ENCODE measurements around the gene POLN. TPM values are rescaled to one million over a fixed set of nuclear protein-coding genes. Genes with fewer than 3 reads are reported as not detected.

Gene POLN
- total RNA-seq, 1 experiment from 2014 or later: 1.3 TPM

GRCh38 chr4:2082118-2082517, 159.8 kb downstream of the POLN start:
- no peak overlapping the region for H3K4me2 ChIP-seq
- H3F3A ChIP-seq (ENCODE audit: insufficient read depth, low read depth): no peaks in the 10 kb centered on the region
- ChIA-PET POLR2A (ENCODE audit: unreplicated experiment) (no interaction called here), CTCF (no interaction called here)
- H3K4me1 ChIP-seq (replicated peaks; ENCODE audit: insufficient read depth): no peaks in the 10 kb centered on the region
- no peak for TF ChIP-seq EZH2 (IDR thresholded peaks at IDR 0.05; ENCODE audit: low read depth)
- no peak for TF ChIP-seq CTCF (conservative IDR thresholded peaks at IDR 0.05)
- BruUV-seq (replicated peaks): no TSS peak
- no peaks in the 10 kb centered on the region for H3K9me3 ChIP-seq (ENCODE audit: insufficient read depth, low read depth)
- H4K20me1 ChIP-seq (ENCODE audit: insufficient read depth): no peaks in the 10 kb centered on the region
- H3K36me3 ChIP-seq (ENCODE audit: low read depth): no peaks in the 10 kb centered on the region
- H3K79me2 ChIP-seq (ENCODE audit: low read depth): no peaks in the 10 kb centered on the region
- H2AFZ ChIP-seq: no peak overlapping the region
- H3K9me2 ChIP-seq (ENCODE audit: insufficient read depth): no peaks in the 10 kb centered on the region
- H3K4me3 ChIP-seq: no peak overlapping the region
- no peaks in the 10 kb centered on the region for H3K27me3 ChIP-seq (ENCODE audit: insufficient read depth, low read depth)
- intact Hi-C loops (cut with micrococcal nuclease; ENCODE audit: unreplicated experiment): no loop called here
- no peak overlapping the region for H3K27ac ChIP-seq
- DNase-seq: no peak

- no peaks in the 10 kb centered on the region for H4K20me1 ChIP-seq (ENCODE audit: insufficient read depth)
- intact Hi-C loops (cut with micrococcal nuclease; ENCODE audit: unreplicated experiment): no loop called here
- H3K4me2 ChIP-seq: no peak overlapping the region
- H3K4me1 ChIP-seq (replicated peaks; ENCODE audit: insufficient read depth): no peaks in the 10 kb centered on the region
- CTCF ChIA-PET: no interaction called here
- no peaks in the 10 kb centered on the region for H3F3A ChIP-seq (ENCODE audit: insufficient read depth, low read depth)
- no peaks in the 10 kb centered on the region for H3K36me3 ChIP-seq (ENCODE audit: low read depth)
- H3K9me3 ChIP-seq (ENCODE audit: insufficient read depth, low read depth): no peaks in the 10 kb centered on the region
- no TSS peak for BruUV-seq (replicated peaks)
- no peak for DNase-seq
- no peak overlapping the region for H3K4me3 ChIP-seq
- H3K9me2 ChIP-seq (ENCODE audit: insufficient read depth): no peaks in the 10 kb centered on the region
- no peak for TF ChIP-seq CTCF (conservative IDR thresholded peaks at IDR 0.05)
- no peak for TF ChIP-seq EZH2 (IDR thresholded peaks at IDR 0.05; ENCODE audit: low read depth)
- no peak overlapping the region for H3K27ac ChIP-seq
- H2AFZ ChIP-seq: no peak overlapping the region
- no peaks in the 10 kb centered on the region for H3K79me2 ChIP-seq (ENCODE audit: low read depth)
- POLR2A ChIA-PET (ENCODE audit: unreplicated experiment): no interaction called here
- no peaks in the 10 kb centered on the region for H3K27me3 ChIP-seq (ENCODE audit: insufficient read depth, low read depth)
These were observed 160.4 kb downstream of the POLN start for GRCh38 chr4:2081540-2081939.

GRCh38 chr4:2080429-2081300, 161.3 kb downstream of the POLN start:
- Histone ChIP-seq H3K36me3 (ENCODE audit: low read depth) (no peaks in the 10 kb centered on the region), H3K4me2 (no peak overlapping the region), H3K79me2 (ENCODE audit: low read depth) (no peaks in the 10 kb centered on the region), H4K20me1 (ENCODE audit: insufficient read depth) (no peaks in the 10 kb centered on the region), H3K4me3 (no peak overlapping the region), H3F3A (ENCODE audit: insufficient read depth, low read depth) (no peaks in the 10 kb centered on the region), H3K27ac (no peak overlapping the region), H3K9me3 (ENCODE audit: insufficient read depth, low read depth) (no peaks in the 10 kb centered on the region), H3K27me3 (ENCODE audit: insufficient read depth, low read depth) (no peaks in the 10 kb centered on the region), H2AFZ (no peak overlapping the region), H3K4me1 (replicated peaks; ENCODE audit: insufficient read depth) (no peaks in the 10 kb centered on the region), H3K9me2 (ENCODE audit: insufficient read depth) (no peaks in the 10 kb centered on the region)
- TF ChIP-seq CTCF (conservative IDR thresholded peaks at IDR 0.05) (no peak), EZH2 (IDR thresholded peaks at IDR 0.05; ENCODE audit: low read depth) (no peak)
- POLR2A ChIA-PET (ENCODE audit: unreplicated experiment): no interaction called here
- no TSS peak for BruUV-seq (replicated peaks)
- intact Hi-C loops (cut with micrococcal nuclease; ENCODE audit: unreplicated experiment): no loop called here
- CTCF ChIA-PET: no interaction called here
- DNase-seq: no peak

Measured in PC-9 (cell line).